GM20000 (cell line): ENCODE results near the gene SLC30A10.
"Not testable (repeated sequence)": the region's sequence is repeated elsewhere in the genome, so short reads cannot be mapped to it uniquely, and the experiment has no call there.

ENCODE experiments used
- DNase-seq: peaks from one replicate; pipeline ENCODE4 v3.0.0; 2012; ENCODE audit warnings: low spot score
- TF ChIP-seq, protein P1 (sequence below): IDR thresholded peaks from 2 replicates; pipeline ENCODE4 v1.5.1; 2012; ENCODE audit warnings: mild to moderate bottlenecking, control low read depth; ENCODE audit errors: extremely low read depth, missing control alignments

Gene SLC30A10

DNA sequence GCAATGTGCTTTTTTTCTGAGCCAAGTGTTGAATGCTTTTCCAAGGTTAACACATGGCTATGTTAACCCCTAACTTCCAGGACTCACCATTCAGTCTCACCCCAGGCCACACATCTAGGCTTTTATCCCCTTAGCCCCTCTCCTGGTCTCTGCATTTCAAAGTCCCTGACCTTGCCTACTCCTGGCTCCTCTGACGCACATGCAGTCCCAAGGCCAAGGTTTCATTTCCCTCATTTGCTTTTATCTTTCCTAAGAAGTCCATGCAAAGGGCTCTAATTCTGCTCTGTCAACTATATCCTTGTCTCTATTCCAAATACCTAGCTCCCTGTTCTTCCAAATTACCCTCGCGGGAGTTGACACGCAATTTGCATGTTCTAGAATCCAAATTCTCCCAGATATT, 25.4 kb downstream of the SLC30A10 start:
- TF ChIP-seq, protein P1, sequence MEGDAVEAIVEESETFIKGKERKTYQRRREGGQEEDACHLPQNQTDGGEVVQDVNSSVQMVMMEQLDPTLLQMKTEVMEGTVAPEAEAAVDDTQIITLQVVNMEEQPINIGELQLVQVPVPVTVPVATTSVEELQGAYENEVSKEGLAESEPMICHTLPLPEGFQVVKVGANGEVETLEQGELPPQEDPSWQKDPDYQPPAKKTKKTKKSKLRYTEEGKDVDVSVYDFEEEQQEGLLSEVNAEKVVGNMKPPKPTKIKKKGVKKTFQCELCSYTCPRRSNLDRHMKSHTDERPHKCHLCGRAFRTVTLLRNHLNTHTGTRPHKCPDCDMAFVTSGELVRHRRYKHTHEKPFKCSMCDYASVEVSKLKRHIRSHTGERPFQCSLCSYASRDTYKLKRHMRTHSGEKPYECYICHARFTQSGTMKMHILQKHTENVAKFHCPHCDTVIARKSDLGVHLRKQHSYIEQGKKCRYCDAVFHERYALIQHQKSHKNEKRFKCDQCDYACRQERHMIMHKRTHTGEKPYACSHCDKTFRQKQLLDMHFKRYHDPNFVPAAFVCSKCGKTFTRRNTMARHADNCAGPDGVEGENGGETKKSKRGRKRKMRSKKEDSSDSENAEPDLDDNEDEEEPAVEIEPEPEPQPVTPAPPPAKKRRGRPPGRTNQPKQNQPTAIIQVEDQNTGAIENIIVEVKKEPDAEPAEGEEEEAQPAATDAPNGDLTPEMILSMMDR: no peak
- DNase-seq: no peak

DNA sequence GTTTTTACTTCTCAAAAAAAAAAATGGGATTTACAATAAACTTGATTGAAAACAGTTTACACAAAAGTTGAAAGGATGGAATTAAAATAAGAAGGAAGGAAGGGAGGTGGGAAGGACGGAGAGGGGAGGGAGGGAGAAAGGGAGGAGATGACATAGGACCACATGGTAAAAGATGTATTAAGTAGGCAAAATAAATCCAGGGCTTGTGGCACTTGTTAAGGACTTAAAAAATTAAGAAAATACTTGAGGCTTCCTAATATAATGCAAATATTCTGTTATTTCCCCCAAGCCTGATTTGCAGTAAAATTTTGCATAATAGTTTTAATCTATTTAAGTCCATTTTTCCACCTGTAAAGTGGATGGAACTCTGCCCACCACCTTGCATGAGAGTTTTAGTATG, 27.5 kb downstream of the SLC30A10 start:
- TF ChIP-seq, protein P1: no peak
- DNase-seq: no peak

DNA sequence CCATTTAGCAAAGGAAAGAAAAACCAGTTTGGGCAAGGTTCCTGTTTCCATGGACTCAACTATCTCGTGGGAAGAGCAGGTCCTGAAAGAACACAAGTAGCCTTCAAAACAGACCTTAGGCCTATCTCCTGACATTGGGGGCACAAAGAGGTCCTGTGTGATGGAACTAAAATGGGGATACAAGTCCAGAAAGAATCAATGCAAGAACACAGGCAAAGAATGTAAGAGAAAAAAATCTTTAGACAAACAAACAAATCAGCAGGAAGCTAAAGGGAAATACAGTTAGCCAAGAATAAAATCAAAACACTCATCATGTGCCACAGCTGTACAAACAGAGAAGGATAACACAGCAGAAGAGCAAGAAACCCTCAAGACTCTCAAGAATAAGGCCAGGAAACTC, 28.2 kb downstream of the SLC30A10 start:
- TF ChIP-seq, protein P1: no peak
- DNase-seq: no peak

DNA sequence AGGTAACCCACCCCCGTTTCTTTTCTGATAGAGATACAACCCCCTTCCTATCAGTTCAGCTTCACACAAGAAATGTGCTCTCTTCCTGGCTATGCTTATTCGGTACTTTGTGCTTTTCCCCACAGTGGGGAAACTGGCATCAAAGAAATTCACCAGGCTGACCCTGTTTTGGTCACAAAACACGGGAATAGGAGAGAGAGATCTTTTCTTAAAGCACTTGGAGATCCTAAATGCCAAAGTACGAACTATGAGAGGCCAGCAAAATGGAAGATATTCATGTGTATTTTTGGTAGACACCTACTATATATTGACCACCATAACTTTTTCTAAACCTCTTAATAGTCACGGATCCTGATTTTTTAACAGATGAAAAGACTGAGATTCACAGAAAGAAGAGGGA, 30.0 kb downstream of the SLC30A10 start:
- DNase-seq: no peak

DNA sequence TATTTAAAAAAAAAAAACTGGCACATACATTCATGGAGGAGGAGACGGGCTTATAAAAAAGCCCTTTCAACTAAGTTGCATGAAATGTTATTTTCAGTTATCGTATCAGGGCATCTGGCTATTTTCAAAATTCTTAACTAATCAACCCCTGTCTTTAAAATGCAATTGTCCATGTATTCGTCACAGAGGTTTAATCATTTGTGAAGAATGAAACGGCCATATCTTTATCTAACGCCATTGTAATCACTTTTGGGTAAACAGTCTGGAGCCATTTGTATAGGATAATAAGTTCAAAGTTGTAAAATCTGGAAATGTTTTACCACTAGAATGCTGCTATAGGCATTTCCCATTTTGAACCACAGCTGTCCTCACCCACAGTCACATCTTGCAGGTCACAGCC, 30.4 kb downstream of the SLC30A10 start:
- TF ChIP-seq, protein P1: no peak
- DNase-seq: no peak

More for the DNA sequence above, 30.0 kb downstream of the SLC30A10 start:
- TF ChIP-seq, protein P1: no peak

DNA sequence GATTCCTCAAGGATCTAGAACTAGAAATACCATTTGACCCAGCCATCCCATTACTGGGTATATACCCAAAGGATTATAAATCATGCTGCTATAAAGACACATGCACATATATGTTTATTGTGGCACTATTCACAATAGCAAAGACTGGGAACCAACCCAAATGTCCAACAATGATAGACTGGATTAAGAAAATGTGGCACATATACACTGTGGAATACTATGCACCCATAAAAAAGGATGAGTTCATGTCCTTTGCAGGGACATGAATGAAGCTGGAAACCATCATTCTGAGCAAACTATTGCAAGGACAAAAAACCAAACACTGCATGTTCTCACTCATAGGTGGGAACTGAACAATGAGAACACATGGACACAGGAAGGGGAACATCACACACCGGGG, 36.1 kb downstream of the SLC30A10 start:
- not testable (repeated sequence) for DNase-seq

DNA sequence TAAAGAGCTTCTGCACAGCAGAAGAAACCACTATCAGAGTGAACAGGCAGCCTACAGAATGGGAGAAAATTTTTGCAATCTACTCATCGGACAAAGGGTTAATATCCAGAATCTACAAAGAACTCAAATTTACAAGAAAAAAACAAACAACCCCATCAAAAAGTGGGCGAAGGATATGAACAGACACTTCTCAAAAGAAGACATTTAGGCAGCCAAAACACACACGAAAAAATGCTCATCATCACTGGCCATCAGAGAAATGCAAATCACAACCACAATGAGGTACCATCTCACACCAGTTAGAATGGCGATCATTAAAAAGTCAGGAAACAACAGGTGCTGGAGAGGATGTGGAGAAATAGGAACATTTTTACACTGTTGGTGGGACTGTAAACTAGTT, 36.5 kb downstream of the SLC30A10 start:
- DNase-seq: not testable (repeated sequence)

DNA sequence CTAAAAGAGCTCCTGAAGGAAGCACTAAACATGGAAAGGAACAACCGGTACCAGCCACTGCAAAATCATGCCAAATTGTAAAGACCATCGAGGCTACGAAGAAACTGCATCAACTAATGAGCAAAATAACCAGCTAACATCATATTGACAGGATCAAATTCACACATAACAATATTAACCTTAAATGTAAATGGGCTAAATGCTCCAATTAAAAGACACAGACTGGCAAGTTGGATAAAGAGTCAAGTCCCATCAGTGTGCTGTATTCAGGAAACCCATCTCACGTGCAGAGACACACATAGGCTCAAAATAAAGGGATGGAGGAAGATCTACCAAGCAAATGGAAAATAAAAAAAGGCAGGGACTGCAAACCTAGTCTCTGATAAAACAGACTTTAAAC, 39.7 kb downstream of the SLC30A10 start:
- DNase-seq: not testable (repeated sequence)

DNA sequence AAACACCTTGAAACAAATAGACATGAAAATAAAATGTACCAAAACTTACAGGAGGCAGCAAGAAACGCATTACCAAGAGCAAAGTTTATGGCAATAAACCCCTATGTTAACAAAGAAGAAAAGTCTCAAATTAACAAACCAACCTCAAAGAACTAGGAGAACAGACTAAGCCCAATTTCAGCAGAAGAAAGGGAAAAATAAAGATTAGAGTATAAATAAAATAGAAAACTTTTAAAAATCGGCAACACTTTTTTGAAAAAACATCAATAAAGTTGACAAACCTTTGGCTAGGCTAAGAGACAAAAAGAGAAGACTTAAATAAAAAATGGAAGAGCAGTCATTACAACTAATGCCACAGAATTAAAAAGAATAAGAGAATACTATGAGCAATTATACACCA, 42.7 kb downstream of the SLC30A10 start:
- TF ChIP-seq, protein P1: no peak
- DNase-seq: no peak
